Ishikawa (cell line): ENCODE results near the gene RPN1.

ENCODE experiments used
- CEBPB ChIP-seq: IDR thresholded peaks from 2 replicates; pipeline ENCODE4 v1.6.1; 2012
- CREB1 ChIP-seq: IDR thresholded peaks from 2 replicates; pipeline ENCODE4 v1.6.1; 2012; ENCODE audit warnings: low read depth
- EGR1 ChIP-seq: IDR thresholded peaks from 2 replicates; pipeline ENCODE4 v1.6.1; 2012
- EP300 ChIP-seq: IDR thresholded peaks from 2 replicates; pipeline ENCODE4 v1.6.1; 2012; ENCODE audit warnings: borderline replicate concordance
- FOXM1 ChIP-seq: IDR thresholded peaks from 2 replicates; pipeline ENCODE4 v1.6.1; 2012; ENCODE audit warnings: low read depth, borderline replicate concordance
- MAX ChIP-seq: IDR thresholded peaks from 2 replicates; pipeline ENCODE4 v1.6.1; 2012
- NFIC ChIP-seq: IDR thresholded peaks from 2 replicates; pipeline ENCODE4 v1.6.1; 2012
- RAD21 ChIP-seq: IDR thresholded peaks from 2 replicates; pipeline ENCODE4 v1.6.1; 2012; ENCODE audit warnings: low read depth
- TAF1 ChIP-seq: IDR thresholded peaks from 2 replicates; pipeline ENCODE4 v1.6.1; 2012; ENCODE audit warnings: low read depth, mild to moderate bottlenecking
- TCF12 ChIP-seq: IDR thresholded peaks from 2 replicates; pipeline ENCODE4 v1.6.1; 2012; ENCODE audit warnings: low read depth
- TEAD4 ChIP-seq: IDR thresholded peaks from 2 replicates; pipeline ENCODE4 v1.6.1; 2012
- USF1 ChIP-seq: IDR thresholded peaks from 2 replicates; pipeline ENCODE4 v1.6.1; 2012
- YY1 ChIP-seq: IDR thresholded peaks from 2 replicates; pipeline ENCODE4 v1.6.1; 2012; ENCODE audit warnings: low read depth
- ZBTB7A ChIP-seq: IDR thresholded peaks from 2 replicates; pipeline ENCODE4 v1.6.1; 2012; ENCODE audit warnings: low read depth
- TF ChIP-seq, protein P1 (sequence below): IDR thresholded peaks from 2 replicates; pipeline ENCODE4 v1.6.1; 2012; ENCODE audit warnings: low read depth, mild to moderate bottlenecking

The RPN1 gene

DNA sequence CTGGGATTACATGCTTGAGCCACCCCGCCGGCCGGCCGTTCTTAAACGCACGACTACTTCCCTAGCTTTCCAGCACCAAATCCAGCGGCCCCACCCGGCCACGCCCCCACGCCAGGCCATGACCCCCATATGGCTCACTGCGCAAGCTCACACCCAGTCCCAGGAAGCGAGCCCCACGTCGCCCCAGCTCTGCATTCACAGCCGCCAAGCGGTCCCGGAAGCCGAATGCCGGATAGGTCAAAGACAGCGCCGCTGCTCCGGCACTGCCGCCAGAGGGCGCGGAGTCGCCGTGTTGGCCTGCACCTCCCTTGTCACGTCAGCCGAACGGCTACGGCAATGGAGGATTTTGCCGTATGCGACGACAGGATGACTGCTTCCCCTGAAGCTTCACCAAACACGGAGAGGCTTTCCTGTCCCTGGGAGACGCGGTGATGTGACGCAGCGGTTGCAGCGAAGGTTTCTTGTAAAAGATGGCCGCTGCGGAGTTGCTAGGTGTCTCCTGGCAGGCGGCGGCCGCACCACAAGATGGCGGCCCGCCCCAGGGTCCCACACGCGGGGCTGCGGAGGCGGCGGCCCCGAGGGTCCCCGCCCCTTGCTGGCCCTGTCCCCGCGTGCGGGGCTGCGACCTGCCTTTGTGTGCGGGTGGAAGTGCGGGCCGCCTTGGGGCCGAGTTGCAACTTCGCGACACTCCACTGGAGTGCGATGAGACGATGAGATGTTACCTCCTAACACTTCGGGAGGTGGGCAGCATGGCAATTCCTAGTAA, 30.2 kb upstream of the RPN1 start:
- TF ChIP-seq USF1 (no peak; the same call in 1 of the 2 replicates), NFIC (no peak), TCF12 (peak; percentile 61; the same call in 1 of the 2 replicates), TAF1 (peak; percentile 84), CREB1 (peak; percentile 63), MAX (peak; percentile 87), EGR1 (peak; percentile 79), CEBPB (no peak), YY1 (peak; percentile 95), FOXM1 (no peak), ZBTB7A (peak; percentile 80; the same call in 1 of the 2 replicates), EP300 (no peak; the same call in 1 of the 2 replicates), RAD21 (peak; percentile 80), TEAD4 (no peak; the same call in 1 of the 2 replicates)
- TF ChIP-seq, protein P1, sequence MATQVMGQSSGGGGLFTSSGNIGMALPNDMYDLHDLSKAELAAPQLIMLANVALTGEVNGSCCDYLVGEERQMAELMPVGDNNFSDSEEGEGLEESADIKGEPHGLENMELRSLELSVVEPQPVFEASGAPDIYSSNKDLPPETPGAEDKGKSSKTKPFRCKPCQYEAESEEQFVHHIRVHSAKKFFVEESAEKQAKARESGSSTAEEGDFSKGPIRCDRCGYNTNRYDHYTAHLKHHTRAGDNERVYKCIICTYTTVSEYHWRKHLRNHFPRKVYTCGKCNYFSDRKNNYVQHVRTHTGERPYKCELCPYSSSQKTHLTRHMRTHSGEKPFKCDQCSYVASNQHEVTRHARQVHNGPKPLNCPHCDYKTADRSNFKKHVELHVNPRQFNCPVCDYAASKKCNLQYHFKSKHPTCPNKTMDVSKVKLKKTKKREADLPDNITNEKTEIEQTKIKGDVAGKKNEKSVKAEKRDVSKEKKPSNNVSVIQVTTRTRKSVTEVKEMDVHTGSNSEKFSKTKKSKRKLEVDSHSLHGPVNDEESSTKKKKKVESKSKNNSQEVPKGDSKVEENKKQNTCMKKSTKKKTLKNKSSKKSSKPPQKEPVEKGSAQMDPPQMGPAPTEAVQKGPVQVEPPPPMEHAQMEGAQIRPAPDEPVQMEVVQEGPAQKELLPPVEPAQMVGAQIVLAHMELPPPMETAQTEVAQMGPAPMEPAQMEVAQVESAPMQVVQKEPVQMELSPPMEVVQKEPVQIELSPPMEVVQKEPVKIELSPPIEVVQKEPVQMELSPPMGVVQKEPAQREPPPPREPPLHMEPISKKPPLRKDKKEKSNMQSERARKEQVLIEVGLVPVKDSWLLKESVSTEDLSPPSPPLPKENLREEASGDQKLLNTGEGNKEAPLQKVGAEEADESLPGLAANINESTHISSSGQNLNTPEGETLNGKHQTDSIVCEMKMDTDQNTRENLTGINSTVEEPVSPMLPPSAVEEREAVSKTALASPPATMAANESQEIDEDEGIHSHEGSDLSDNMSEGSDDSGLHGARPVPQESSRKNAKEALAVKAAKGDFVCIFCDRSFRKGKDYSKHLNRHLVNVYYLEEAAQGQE = no peak

GRCh38 chr3:128679338-128679737, 28.7 kb upstream of the RPN1 start:
- TF ChIP-seq FOXM1 = no peak
- TF ChIP-seq, protein P1 = no peak

- no peak for TF ChIP-seq FOXM1
- TF ChIP-seq CEBPB = no peak
- no peak for TF ChIP-seq MAX
- TF ChIP-seq, protein P1 = no peak
- TF ChIP-seq EP300 = no peak
- TF ChIP-seq YY1 = no peak
- no peak for TF ChIP-seq NFIC
- TF ChIP-seq TAF1 = no peak
- TF ChIP-seq RAD21 = no peak
- no peak for TF ChIP-seq ZBTB7A
- no peak for TF ChIP-seq USF1
- no peak for TF ChIP-seq TEAD4
- TF ChIP-seq EGR1 = no peak
- no peak for TF ChIP-seq TCF12
- no peak for TF ChIP-seq CREB1
Observed at GRCh38 chr3:128674161-128674784, 23.7 kb upstream of the RPN1 start.

GRCh38 chr3:128667641-128668040, 17.0 kb upstream of the RPN1 start:
- no peak for TF ChIP-seq TAF1
- TF ChIP-seq ZBTB7A = no peak
- TF ChIP-seq MAX = no peak
- TF ChIP-seq, protein P1 = no peak
- TF ChIP-seq EP300 = no peak
- no peak for TF ChIP-seq NFIC
- TF ChIP-seq TCF12 = no peak
- TF ChIP-seq YY1 = no peak
- no peak for TF ChIP-seq USF1
